Measurements from ENCODE around the gene TMEM239. TPM values are rescaled to one million over a fixed set of nuclear protein-coding genes. Genes with fewer than 3 reads are reported as not detected.
"Not testable (repeated sequence)": the region's sequence is repeated elsewhere in the genome, so short reads cannot be mapped to it uniquely, and the experiment has no call there.

Gene TMEM239
- polyA plus RNA-seq, 1 donor: not detected

GRCh38 chr20:2799688-2800520 lies 16.3 kb upstream of the TMEM239 start:
- DNase-seq (ENCODE audit: low read depth): no peak

GRCh38 chr20:2800521-2801285 lies 15.5 kb upstream of the TMEM239 start, which contains the start of gene CPXM1:
TSS of gene CPXM1 (minus strand) at chr20:2800627. CDS start at chr20:2800572, 55 bp downstream.
- DNase-seq (ENCODE audit: low read depth): no peak

- DNase-seq (ENCODE audit: low read depth): no peak
Measured at GRCh38 chr20:2801286-2801728, 14.9 kb upstream of the TMEM239 start.

GRCh38 chr20:2804041-2804828 lies 11.9 kb upstream of the TMEM239 start:
- no peak for DNase-seq (ENCODE audit: low read depth)

GRCh38 chr20:2804852-2805688 lies 11.1 kb upstream of the TMEM239 start:
- DNase-seq (ENCODE audit: low read depth): no peak

- DNase-seq (ENCODE audit: low read depth): no peak
Measured at GRCh38 chr20:2805689-2806350, 10.3 kb upstream of the TMEM239 start.

- DNase-seq (ENCODE audit: low read depth): no peak
Measured at GRCh38 chr20:2806351-2806701, 9.8 kb upstream of the TMEM239 start.

GRCh38 chr20:2807019-2807418 lies 9.1 kb upstream of the TMEM239 start:
- DNase-seq (ENCODE audit: low read depth): no peak

- not testable (repeated sequence) for DNase-seq (ENCODE audit: low read depth)
Measured at GRCh38 chr20:2807929-2808328, 8.2 kb upstream of the TMEM239 start.

GRCh38 chr20:2809690-2810089 lies 6.5 kb upstream of the TMEM239 start:
- DNase-seq (ENCODE audit: low read depth): no peak

- DNase-seq (ENCODE audit: low read depth): no peak
Measured at GRCh38 chr20:2812189-2812588, 4.0 kb upstream of the TMEM239 start.

GRCh38 chr20:2814076-2814475 lies 2.1 kb upstream of the TMEM239 start:
- DNase-seq (ENCODE audit: low read depth): no peak

- DNase-seq (ENCODE audit: low read depth): no peak
Measured at GRCh38 chr20:2814587-2815051, 1.5 kb upstream of the TMEM239 start, which contains the start of gene C20orf141. TSS of gene C20orf141 (plus strand) at chr20:2814987. CDS start at chr20:2815185, 198 bp downstream.

- DNase-seq (ENCODE audit: low read depth): no peak
Measured at GRCh38 chr20:2815242-2815900, 793 bp upstream of the TMEM239 start.

GRCh38 chr20:2816583-2817340 lies 598 bp downstream of the TMEM239 start:
- DNase-seq (ENCODE audit: low read depth): no peak

GRCh38 chr20:2817341-2817726 lies 1.2 kb downstream of the TMEM239 start:
- no peak for DNase-seq (ENCODE audit: low read depth)

GRCh38 chr20:2817891-2818595 lies 1.9 kb downstream of the TMEM239 start:
- no peak for DNase-seq (ENCODE audit: low read depth)
